Stimulated activated CD4-positive, alpha-beta T cell treated with anti-CD3 and anti-CD28 coated beads, Interleukin-1b, Interleukin-23, amount 100 ng/mL, for 1 hour (primary cell): ENCODE results near the gene GPBP1L1.
"Not testable (repeated sequence)": the region's sequence is repeated elsewhere in the genome, so short reads cannot be mapped to it uniquely, and the experiment has no call there.

ENCODE experiments used
- DNase-seq, 2 donors: peaks; one replicate each; pipeline ENCODE4 v3.0.0-alpha.2; 2020; ENCODE audit warnings: low read depth in 2 of 2

GPBP1L1 gene

DNA sequence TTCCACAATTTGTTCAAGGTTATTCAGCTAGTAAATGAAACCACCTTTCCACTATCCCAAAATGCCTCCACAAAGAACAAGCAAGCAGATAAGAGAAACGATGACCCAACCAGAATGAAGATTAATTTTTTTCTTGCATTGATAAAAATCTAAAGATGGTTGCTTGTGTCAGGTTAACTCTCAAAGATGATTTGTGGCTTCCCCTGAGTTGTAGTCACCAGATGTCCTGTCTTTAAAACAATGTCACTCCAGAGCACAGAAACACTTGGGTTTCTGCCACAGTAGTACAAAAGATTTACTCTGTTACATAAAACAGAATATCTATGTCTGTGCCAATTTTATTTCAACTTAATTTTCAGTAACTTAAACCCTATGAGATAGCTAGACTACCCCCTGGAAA lies 51.1 kb downstream of the GPBP1L1 start:
- DNase-seq = no peak

DNA sequence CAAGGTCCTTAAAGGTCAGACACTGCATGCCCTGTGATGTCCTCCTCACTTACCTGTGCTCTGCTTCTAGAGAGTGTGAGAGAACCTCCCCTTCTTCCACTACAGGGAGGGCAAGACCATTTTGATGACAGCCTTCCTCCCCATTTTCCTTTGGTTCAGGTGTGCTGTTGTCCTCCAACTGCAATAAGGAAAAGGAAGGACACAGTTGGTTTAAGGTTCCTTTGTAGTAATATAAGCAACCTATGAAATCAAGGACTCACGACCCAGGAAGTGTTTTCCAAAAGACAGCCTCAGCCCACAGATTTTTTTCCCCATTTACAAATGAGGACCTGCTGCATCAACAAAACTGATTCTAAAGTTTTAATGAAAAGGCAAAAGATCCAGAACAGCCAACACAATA lies 55.9 kb downstream of the GPBP1L1 start:
- no peak for DNase-seq

DNA sequence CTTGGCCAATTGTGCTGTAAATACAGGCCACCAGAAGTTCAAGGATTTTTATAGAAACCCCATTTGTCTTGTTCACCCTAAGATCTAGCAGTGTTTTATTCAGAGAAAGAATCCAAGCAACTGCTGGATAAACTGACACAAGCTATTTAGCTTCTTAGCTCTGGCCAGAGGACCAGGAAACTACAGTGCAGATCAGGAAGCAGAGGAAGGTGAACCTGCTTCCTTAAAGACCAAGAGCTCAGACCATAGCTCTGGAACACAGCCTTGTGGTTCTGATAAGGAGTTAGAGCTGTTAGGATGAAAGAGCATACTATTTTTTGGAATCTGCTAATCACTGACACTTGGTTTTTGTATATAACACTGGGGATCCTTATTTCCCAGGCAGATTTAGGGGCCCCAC lies 57.3 kb downstream of the GPBP1L1 start:
- DNase-seq = no peak

DNA sequence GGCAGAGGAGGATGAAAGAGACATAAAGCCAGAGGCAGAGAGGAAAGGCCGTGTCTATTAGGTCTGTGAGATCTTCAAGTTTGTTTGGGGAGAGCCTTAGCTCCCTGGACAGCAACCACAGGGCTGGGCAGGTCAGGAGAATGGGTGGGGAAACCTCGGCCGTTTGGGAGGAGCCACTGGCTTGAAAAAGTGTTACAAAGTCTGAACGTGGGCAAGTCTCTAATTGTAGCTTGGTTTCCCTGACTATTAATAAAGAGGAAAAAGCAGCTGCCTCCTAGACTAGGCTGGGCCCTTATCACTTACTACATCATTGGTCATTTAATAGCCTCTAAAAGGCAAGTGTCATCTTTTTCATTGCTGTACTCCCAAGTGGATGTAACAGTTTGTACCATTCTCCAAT lies 62.4 kb downstream of the GPBP1L1 start, which contains the start of gene CCDC17:
CCDC17 (minus strand) TSS at position 83 of the 400 bp plus-strand sequence. CDS start 145 bp downstream, outside the sequence.
- no peak for DNase-seq

DNA sequence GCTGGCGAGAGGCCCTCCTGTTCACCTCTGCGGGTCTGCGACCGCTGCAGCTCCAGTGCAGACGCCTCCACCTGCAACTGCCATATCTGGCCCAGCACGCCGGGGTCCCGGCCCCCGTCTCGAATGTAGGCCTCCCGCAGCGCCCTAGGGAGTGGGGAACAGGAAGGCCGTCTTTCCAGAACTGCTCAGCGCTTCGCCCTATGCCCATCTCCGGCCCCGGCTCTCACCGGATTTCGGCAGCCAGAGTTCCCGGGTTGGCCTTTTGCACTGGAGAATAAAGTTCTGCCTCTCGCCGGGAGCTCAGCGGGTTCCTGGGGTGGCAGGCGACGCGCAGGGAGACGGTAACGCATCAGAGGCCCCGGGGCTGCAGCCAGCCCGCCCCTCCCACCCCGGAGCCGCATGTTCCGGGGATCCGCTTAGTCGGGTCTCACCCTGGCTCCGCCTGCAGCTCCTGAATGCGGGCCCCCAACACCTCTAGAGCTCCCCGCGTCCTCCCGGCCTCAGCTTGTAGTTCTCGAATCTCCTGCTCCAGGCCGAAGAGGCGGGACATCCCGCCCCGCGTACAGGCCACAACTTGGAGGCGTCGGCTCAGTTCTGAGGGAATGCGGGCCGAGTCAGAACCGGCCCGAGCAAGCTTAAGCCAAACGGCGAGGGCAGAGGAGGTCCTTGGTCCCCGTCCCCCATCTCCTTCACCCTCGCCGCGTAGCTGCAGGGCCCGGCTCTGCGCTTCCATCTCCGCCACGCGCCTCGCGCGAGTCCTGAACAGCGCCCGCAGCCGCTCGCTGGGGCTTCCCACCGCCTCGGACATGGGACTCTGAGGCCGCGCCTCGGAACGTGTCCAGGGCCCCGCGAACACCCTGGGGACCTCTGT lies 63.6 kb downstream of the GPBP1L1 start:
- DNase-seq = no peak

DNA sequence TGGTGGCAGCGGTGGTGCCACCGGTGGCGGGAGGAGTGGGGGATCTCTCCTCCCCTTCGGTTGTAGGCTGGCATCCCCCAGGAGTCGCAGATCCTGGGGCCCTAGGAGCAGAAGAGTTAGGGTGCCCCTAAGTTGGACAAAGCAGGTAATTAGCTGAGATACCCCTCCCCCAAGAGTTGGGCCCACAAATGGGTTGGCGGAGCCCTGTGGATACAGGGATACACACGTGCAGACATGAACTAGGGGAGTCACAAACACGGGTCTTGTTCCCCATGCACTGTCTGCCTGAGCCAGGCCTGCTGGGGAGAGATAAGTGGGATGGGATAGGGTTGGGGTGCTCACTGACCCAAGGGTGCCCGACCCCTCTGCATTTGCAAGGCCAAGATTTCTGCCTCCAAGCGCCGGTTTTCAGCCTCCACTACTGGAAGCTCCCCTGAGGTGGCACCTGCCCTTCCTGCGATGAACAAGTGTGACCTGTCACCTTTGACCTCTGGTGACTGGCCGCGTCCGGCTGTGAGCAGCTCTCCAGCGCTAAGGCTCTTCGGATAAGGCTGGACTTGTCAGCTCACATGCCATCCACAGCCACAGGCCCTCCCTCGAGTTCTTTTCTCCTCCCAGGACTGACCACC lies 64.3 kb downstream of the GPBP1L1 start:
- DNase-seq = no peak

DNA sequence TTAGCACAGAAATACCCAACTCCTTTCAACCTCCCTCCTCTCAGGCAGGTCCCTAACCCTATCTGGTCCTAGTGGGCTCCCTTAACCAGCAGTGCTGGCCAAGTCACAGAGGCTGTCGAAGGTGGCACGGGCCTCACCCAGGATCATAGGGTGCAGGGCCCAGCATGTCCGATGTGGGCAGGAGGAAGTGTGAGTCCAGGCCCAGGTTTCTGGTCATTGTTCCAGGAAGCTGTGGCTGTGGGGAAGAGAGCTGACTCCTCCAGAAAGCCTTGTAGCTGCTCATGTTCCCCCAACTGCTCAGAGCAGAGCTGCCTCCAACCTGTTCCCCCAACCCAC lies 64.9 kb downstream of the GPBP1L1 start:
- DNase-seq = no peak

DNA sequence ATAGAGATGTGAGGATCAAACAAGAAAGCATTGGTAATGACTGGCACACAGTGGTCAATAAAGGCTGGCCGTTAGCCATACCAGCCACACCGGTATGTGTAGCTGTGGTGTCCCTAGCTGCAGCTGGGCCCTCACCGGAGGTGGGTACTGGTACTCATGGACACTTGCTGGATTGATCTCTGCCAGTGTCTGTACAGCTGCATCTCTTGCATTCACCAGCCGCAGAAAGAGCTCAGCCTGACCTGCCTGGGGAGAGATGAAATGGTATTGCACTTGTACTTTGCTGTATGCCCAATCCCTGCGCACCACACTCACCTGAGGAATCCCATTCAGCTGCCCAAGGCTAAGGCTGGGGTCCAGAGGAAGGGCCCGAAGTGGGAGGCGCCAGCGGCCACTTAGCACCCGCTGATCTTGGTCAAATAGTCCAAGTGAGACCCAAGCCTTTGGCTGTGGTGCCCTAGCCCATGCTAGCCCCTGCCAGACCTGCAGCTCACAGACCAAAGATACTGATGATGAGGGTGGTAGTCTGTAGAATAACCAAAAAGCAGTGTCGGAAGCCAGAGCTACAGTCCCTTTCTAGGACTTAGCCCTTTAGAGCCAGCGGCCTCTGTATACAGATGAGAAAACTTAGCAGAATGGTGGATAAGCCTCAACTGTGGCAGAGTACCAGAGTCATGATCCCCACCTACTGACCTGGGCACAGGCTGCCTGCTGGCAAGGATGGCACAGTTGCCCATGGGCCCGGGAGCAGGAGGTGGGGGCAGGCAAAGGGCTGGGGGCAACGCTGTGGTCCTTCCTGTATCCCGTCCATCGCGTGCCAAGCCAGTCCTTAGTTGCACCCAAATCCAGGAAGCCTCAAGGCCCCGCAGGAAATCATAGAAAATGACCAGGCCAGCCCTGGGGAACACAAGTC lies 65.5 kb downstream of the GPBP1L1 start:
- no peak for DNase-seq

DNA sequence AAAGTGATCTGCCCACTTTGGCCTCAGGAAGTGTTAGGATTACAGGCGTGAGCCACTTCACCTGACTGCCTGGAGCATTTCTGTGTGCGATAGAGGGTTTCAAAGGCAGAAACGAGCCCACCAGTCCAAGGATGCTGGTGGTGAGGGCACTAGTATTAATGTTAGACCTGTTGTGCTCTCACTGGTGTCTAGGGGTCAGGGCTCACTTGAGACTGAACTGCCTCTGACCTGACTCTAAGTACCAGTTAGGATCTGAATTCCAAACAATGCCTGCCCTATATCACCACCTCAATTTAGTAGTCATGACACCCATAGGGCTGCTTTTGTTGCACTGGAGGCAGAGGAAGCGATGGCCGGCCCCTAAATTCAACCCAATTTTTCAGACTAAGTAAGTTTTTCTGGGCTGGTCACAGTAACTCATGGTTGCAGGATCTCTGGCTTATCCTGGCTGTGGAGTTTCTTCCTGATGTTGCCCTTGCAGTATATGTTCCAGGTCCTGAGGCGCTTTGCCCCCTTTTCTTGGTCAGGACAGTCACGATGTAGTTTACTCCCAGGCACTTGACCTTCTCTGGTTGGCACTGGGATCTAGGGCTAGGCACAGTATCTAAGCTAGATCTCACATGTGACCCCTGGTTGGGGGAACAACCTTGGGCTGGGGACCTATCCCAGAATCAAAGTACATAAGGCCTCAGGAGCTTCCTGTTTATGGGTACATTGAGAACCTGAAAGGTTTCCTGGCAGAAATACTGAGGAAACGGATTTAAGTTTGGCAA lies 67.0 kb downstream of the GPBP1L1 start:
- DNase-seq = no peak

DNA sequence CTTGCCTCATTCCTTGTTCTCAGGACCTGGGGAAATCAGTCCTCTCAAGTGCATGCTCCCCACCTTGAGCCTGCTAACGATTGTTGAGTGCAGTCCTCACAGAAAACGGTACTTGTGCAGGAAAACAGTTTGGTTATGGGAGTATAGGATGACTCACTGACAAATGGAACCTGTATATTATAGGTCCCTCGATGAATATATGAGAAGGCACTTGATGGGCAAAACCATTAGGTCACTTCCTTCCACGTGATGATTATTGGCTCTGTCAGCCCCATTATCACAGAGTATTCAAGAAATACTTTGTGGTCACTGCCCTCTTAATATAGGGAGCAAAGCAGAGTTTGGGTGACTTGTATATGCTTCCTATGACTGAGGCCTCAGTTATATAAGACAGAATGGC lies 68.7 kb downstream of the GPBP1L1 start:
- no peak for DNase-seq

DNA sequence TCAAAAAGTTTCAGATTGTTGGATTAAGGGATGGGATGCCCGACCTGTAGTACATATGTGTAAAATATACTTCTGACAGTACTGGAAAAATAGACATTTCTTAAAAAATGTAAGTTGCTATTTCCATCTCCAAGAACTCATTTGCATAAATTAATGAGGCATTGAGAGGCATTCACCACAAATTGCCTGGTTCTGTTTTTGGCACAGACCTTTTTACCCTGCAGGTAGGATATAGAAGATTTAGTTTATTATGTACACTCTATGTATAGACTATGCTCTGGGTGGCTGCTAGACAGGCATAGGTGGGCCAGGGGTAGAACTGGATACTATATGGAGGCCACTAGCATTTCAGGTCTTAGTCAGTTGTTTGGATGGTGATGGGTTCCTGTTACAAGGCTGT lies 70.4 kb downstream of the GPBP1L1 start:
- no peak for DNase-seq

DNA sequence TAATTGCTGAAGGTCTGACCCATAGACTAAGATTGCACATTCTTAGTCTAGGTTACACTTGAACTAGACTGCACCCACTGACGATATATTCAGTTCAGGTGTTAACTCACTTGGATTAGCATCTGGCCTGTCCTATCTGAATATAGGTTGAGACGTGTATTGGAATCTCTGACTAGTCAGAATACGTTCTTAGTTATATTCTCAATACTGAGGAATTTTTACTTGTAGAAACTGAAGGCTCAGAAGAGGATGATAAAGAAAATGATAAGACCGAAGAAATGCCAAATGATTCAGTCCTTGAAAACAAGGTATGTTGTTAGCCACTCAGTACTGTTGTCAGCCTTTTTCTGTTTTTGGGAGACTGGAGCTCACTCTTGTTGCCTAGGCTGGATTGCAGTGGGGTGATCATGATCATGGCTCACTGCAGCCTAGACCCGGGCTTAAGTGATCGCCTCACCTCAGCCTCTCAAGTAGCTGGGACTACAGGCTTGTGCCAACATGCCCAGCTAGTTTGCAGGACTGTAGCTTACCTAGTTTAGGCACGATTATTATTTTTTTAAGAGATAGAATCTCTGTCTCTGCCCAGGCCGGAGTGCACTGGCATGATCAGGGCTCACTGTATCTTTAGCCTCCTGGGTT lies 73.3 kb downstream of the GPBP1L1 start:
- DNase-seq = no peak

DNA sequence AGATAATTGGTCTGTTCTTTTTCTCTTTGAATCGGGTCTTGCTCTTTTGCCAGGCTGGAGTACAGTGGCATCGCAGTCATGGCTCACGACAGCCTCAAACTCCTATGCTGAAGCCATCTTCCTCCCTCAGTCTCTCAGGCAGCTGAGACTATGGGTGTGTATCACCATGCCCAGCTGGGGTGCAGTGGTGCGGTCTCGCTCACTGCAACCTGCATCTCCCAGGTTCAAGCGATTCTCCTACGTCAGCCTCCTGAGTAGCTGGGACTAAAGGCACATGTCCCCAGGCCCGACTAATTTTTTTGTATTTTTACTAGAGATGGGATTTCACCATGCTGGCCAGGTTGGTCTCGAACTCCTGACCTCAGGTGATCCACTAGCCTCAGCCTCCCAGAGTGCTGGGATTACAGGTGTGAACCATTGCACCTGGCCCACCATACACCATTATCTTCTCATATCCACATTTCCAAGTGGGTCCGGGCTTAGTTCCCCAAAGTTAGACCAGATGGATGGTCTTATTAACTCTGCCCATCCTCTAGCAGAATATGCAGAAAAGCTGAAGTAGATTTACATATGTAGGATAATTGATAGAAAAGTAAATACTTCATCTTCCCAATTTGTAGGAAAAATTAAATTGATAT lies 75.6 kb downstream of the GPBP1L1 start:
- DNase-seq = no peak

DNA sequence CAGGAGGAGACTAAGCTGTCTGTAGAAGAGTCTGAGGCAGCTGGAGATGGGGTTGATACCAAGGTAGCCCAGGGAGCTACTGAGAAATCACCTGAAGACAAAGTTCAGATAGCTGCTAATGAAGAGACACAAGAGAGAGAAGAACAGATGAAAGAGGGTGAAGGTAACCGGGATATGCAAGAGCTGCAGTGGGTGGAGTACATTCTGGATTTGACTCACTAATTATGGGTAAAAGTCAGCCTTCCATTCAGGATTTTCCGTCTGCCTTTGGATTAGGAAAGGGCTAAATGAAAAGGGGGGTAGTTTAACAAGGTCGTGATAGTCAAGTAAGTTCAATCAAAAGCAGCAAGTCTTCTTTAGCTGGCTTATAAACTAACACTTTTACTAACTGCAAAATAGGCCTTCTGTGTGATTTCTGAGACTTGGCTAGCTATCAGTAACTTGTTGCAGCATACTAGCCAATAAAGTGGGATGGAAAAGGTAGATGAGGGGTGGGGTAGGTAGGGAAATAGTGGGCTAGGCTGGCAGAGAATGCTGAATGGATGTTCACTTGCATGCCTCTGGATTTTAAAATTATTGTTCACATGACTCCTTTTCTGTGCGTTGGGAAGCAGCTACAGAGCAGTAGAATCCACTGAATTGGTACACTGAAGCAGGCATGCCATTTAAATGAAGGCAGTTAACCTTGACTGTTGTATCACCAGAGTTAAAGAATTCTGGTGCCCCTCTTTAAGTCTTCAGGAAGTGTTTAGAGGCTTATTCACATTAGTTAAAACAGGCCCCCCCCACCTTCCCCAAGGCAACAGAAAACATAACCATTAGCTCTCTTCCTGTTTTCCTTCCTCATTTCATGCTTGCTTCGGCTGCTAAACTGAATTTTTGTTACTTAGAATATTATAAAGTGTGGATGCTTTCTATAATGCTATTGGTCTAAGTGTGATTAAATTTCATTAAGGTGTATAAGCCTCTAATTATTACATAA lies 77.9 kb downstream of the GPBP1L1 start:
- no peak for DNase-seq

DNA sequence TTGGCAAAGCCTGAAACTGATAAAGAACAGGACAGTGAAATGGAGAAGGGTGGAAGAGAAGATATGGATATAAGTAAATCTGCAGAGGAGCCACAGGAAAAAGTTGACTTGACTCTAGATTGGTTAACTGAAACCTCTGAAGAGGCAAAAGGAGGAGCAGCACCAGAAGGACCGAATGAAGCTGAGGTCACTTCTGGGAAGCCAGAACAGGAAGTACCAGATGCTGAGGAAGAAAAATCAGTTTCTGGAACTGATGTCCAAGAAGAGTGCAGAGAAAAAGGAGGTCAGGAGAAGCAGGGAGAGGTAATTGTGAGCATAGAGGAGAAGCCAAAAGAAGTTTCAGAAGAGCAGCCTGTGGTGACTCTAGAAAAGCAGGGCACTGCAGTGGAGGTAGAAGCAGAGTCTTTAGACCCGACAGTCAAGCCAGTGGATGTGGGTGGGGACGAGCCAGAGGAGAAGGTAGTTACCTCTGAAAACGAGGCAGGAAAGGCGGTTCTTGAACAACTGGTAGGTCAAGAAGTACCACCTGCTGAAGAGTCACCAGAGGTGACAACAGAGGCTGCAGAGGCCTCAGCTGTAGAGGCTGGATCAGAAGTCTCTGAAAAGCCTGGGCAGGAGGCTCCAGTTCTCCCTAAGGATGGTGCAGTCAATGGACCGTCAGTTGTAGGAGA lies 78.8 kb downstream of the GPBP1L1 start:
- DNase-seq = no peak

DNA sequence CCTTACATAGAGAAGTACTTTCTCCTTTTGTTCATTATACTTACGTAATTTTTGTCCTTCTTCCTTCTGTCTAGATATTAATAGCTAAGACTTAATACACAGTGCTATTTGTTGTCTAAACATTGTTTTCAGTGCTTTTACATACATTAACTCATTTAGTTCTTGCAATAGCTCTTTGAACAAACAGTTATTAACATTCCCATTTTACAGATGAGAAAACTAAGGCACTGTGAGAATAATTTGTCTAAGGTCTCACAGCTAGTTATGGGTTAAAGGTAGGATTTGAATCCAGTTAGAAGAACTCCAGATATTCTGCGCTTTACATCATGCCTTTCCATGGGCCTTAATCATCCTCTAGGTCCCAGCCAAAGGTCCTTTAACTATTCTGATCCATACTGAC lies 82.1 kb downstream of the GPBP1L1 start:
- no peak for DNase-seq

DNA sequence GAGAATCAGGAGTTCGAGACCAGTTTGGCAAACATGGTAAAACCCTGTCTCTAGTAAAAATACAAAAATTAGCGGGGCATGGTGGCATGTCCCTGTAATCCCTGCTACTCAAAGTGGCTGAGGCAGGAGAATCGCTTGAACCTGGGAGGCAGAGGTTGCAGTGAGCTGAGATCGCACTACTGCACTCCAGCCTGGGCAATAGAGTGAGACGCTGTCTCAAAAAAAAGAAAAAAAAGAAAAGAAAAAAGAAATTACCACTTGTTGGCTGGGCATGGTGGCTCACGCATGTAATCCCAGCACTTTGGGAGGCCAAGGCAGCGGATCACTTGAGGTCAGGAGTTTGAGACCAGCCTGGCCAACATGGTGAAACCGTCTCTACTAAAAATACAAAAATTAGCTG lies 89.6 kb downstream of the GPBP1L1 start:
- not testable (repeated sequence) for DNase-seq

DNA sequence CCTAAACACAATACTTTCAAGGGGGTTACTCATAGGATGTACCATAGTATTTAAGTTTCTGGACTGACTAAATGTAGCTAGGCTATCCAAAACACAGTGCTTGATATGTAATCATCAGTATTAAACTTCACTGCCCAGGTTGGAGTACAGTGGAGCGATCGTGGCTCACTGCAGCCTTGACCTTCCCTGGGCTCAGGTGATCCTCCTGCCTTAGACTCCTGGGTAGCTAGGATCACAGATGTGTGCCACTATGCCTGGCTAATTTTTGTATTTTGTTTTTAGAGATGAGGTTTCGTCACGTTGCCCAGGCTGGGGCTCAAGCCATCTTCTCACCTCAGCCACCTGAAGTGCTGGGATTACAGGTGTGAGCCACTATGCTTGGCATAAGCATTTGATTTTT lies 91.9 kb downstream of the GPBP1L1 start:
- DNase-seq = no peak

DNA sequence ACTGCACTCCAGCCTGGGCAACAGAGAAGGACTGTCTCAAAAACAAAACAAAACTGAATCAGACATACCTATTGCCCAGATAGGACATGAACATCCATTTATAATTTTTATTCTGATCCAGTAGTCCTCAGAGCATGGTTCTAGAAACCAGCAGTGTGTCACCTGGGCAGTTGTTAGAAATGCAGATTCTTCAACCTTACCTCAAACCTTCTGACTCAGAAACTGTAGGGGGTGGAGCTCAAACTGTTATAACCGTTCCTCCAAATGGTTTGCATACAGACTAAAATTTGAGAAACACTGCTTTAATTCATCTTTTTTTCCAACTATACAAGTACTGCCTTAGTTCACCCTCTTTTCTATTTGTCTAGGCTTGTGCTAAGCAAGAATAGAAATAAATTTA lies 96.5 kb downstream of the GPBP1L1 start:
- DNase-seq = no peak
